HPDE6-E6E7 (cell line): ENCODE measurements around the gene RPL5.

Experiments used
- DNase-seq: peaks from one replicate; pipeline ENCODE4 v3.0.0; 2011; ENCODE audit warnings: missing footprints; ENCODE audit errors: extremely low spot score

Gene RPL5

DNA sequence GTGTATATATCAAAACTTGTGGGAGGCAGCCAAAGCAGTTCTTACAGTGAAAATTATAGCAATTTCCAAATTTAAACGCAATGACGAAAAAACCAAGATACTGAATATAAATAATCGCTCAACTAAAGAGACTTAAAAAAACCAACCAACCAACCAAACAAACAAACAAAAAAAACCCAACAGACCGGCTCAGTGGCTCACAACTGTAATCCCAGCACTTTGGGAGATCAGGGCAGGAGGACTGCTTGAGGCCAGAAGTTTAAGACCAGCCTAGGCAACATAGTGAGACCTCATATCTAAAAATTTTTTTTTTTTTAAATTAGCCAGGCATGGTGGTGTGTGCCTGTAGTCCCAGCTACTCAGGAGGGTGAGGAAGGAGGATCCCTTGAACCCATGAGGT is 23.4 kb downstream of the RPL5 start:
- DNase-seq = no peak

DNA sequence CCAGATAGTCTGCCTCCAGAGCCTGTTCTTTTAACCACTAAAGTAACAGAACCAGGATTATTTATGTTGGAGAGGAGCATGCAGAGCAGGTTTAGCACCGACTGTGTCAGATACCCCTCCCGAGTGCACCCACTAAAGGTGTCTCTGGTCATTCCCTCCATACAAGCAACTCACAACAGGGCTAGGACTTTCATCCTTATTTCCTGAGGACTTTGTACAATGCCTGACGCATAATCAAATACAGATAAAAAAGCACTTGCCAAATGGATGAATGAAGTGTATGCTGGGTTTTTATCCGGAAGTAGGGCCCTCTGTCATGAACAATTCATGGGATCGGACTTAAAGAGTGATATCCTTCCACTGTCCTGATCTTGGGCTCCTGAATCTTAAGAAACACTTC is 26.0 kb downstream of the RPL5 start:
- no peak for DNase-seq

DNA sequence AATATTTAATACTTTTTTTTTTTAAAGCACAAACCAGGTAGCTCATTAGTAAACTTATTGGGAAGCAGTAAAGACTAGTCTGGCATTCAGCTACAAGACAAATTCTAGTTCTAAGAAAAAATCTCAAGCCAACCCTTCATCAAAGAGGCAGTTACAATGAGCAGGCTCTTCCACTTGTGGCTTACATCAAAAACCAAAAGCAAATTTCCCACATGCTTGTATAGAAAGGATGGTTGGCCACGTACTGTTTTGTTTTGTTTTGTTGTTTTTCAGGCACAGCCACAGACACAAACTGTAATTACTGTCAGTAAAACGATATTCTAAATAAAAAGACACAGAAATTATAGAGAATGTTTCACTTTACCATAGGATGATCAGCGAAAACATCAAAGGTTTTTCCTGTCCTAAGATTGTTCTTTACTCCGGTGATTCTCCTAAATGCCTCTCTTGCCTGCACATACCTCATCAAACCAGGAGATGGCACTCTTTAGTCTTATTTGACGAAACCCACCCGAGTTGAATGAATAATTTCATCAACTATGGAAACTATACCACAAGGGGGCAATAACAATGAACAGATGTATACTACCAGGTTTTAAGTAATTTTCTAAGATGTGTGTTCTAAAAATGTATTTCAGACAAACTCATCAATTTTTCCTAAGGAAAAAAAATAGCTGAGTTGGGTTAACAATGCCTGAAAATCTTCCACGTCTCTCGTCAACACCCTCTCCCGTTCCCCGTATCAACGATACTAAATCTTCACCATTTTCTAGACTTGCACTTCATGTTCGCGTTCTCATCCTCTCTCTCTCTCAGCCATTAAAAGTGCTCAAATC is 26.9 kb downstream of the RPL5 start:
- DNase-seq = peak; percentile 67

DNA sequence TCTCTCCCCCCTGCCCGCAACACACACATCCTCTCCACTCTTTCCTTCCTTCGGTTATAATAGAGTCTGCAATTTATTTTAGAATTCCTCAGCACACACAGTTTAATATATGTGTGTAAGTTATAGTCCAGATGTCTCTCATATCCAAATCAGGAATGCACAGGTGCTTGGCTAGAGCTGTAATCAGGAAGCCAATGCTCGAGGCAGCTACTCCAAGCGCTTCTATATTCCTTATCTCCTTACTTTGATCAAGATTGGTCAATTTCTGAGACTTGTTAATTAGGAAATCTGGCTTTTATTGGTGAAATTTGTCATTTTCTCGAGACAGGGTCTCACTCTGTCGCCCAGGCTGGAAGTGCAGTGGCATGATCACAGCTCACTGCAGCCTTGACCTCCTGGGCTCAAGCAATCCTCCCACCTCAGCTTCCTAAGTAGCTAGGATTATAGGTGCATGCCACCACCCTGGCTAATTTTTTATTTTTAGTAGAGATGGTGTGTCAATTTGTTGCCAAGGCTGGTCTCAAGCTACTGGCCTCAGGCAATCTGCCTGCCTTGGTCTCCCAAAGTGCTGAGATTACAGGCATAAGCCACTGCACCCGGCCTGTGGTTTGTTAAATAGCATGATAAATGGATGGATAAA is 27.7 kb downstream of the RPL5 start:
- no peak for DNase-seq

DNA sequence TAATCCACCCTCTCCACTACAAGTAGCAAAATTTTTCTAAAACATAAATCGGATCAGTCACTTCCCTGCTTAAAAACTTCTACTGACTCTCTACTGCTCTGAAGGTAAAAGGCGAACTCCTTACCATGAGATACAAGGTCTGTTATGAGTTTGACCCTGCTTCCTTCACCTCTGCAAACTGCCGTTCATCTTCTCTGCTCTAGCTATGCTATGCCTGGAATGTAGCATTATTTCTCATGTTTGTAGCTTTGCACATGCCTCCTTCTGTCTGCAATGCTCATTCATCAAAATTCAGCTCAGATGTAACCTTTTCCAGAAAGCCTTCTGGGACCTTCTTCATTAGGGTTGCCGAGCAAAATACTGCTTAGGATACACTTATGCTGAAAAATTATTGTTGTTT is 30.8 kb downstream of the RPL5 start:
- DNase-seq = no peak

DNA sequence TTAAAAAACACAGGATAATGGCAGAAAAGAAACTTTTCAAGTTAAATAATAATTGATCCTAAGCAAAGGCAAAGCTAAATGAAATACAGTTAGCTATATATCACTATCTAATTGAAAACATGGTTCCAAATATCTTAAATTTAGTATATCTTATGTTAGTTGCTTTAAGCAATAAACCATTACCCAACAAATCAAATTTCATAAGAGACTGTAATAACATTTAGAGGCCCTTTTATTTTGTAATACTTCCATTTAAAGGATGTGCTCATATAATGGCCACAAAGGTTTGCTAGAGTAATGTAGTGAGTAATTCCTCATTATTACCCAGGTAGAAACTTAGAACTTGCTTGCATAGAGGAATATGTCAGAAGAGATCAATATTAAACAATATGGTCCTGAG is 32.3 kb downstream of the RPL5 start:
- DNase-seq = no peak

DNA sequence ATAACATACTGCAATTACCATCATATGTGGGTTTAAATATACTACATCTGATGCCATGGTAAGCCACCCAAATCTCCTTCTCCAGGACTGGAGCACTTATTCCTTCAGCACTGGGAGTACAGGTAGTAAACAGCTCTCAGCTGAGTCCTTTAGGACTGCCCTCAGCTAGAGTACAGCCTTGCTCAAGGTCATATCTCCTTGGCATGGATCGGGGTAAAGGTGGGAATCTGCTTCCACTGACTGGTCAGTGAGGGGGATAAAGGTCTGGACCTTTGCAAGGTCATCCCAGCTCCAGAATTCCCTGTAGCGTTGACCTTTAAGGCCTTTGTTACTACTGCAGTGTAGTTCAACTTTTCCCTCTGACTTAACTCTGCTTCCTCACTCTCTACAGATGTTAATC is 38.8 kb downstream of the RPL5 start:
- DNase-seq = no peak

DNA sequence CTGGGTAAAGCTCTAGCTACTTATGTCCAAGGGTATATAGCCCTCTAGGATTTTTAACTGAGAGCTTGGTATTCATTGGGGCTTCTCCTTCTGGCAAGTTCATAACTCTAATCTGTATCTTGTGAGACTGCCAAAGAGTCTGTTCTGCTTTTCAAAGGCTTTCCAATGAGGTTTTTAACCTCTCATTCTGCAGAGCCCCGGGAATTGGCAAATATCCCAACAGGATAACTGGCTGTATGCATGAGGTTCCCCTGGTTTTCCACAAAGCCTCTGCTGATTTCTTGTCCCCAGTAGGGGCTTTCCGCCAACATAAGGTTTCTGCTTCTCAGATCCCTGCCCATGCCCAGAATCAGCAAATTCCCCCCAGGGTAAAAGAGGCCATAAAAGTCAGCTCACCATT is 40.9 kb downstream of the RPL5 start:
- no peak for DNase-seq

DNA sequence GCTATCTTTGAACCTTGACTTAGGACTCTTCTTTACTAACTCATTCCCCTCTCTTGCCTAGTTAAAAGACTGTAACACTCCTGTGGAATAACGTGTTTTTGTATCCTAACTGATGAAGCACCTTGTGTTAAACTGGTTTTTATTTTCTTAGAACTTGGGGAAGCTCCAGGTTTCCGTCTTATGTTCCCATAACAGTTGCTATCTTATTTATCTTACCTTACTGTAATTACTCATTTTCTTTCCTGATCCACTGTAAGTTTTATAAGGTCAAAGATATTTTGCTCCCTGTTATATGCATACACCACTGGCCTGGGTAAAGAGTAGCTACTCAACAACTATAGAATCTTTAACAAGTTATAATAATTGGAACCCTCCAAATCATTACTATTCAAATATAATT is 43.1 kb downstream of the RPL5 start:
- DNase-seq = no peak

DNA sequence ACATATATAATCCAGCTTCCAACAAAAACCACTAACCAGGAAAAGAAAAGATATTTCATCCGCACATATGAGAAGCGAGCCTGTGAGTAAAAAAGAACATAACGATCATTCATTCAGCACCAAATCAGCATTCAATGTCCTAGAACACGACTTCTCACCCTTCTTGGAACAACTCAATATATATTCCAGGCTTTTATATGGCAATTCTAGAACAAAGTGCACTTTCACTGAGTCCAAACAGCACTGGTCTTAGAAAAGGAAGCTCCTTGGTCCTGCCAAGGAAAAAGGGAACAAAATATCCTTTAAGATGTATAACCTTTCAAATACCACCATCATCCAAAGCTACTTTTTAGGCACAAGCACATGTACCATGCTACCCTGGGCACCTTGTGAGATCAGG is 44.5 kb downstream of the RPL5 start:
- no peak for DNase-seq

DNA sequence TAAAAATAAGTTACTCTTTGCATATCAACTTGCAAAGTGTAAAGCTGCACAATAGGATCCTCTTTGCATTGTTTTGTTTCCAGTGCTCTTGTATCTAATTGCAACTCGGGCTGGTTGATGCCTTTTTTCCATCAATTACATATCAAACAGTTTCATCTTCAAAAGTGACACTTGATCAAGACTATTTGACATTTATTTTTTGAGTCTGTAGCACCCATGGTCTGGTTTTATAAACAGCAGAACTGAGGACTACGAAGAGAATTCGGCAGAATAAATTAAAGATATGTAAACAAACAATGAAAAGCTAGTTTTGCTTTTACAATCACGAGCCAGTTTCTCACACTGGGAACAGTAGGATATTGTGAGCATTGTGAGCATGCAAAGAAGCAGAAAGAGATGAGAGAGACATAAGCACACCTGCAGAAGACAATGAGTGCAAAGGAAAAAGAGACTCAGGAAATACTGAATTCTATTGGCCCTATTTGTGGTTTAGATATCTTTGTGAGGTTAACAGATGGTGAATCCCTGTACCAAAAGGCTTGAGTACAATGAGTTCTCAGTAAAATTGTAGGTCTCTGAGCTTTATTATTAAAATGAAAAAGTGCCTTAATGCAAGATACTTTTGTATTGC is 45.4 kb downstream of the RPL5 start:
- no peak for DNase-seq

DNA sequence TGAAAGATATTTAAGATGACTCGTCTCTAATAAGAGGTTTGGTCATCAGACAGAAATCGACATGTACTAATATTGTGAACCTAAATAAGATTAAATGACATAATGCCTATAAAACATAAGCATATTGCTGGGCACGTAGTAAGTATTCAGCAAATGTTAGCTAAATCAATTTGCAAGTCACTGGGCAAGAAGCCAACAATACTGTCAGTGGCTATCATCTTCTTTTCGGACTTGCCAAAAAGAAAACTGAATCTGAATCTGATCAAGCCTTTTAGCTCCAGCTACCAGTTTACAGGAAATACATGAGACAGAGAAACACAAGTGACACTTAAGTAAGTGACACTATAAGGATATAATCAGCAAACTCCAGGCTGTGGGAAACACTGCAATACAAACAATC is 46.0 kb downstream of the RPL5 start:
- DNase-seq = no peak

DNA sequence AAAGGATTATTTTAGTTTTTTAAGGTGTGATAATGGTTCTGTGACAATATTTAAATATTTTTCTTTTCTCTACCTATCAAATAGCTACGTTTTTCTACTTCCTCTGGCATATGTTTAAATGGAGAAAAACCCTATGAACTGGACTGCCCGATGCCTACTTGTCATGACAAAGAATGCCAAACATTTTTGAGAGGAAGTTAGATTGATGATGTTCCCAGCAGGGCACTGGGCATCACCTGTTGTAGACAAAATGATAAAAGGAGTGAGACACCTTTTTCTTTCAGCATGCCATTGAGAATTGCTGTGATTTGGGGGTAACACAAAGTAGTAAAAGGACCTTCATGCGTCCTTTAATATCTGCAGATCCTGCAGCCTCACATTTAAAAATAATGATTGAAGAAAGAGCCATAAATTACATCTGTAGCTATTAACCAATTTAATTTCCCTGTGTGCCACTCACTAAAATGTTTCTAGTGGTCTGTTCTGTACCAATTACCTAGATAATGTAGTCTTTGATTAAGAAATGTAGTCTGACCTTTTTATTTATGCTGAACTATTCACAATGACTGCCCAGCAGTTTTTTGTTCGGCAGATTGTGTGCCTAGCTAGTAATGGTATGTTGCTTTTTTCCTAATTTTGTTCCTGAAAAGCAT is 47.6 kb downstream of the RPL5 start:
- DNase-seq = no peak

DNA sequence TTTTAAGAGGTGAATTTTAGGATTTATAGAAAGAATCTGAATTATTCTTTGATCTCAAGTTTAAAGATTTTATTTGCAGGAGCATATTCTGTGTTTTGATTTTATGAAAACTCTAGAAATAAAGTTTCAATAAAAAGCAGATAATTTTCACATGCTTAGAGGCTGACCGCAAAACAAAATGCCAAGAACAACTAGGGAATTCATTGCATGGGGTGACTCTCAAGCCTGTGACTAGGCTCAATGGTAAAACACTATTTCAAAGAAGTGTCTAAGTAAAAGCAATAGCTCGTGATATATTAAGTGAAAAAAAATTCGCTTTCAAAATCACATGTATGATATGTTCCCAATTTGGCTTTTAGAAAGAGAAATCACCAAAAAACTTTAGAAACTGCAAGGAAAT is 49.6 kb downstream of the RPL5 start:
- no peak for DNase-seq

DNA sequence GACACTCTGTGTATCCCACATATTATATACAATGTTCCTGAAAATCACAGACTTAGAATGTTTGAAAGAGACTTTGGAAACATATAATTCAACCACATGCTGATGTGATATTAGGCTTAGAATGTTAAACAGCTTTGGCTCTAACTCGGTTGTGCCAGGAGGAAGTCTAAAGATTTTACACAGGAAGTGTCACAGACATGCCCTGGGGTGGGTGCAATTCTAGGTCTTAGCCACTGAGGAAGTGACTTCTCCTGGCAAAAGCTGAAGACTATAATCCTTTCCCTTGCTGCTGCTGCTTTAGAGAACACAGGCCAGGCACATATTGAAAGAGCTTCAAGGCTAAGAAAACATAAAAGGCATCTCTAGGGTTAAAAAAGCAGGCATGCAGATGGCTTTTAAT is 51.0 kb downstream of the RPL5 start:
- DNase-seq = no peak

DNA sequence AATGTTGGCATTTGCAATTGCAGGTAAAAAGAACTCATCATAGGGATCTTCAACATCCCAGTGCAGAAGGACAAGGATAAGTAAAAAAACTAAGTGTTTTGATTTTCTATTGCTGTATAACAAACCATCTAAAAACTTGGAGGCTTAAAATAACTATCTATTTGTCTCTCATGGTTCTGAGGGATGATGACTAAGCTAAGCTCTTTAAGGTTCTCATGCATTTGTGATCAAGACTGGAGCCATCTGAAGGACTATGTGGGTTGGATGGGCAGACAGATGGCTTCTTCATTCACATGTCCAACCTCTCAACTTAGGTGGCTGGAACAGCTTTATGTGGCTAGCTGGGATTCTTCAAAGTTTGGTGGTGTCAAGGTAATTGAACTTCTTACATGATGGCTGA is 51.5 kb downstream of the RPL5 start:
- no peak for DNase-seq

DNA sequence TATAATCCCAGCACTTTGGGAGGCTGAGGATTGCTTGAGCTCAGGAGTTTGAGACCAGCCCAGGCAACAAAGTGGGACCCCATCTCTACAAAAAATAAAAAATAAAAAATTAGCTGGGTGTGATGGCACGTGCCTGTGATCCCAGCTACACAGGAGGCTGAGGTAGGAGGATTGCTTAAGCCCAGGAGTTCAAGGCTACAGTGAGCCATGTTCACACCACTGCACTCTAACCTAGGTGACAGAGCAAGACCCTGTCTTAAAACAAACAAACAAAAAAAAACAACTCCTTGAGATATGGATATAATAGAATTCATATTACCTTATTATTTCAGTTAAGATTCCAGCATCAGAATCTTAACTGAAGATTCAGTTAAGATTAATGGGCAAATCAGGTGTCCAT is 52.4 kb downstream of the RPL5 start:
- no peak for DNase-seq

DNA sequence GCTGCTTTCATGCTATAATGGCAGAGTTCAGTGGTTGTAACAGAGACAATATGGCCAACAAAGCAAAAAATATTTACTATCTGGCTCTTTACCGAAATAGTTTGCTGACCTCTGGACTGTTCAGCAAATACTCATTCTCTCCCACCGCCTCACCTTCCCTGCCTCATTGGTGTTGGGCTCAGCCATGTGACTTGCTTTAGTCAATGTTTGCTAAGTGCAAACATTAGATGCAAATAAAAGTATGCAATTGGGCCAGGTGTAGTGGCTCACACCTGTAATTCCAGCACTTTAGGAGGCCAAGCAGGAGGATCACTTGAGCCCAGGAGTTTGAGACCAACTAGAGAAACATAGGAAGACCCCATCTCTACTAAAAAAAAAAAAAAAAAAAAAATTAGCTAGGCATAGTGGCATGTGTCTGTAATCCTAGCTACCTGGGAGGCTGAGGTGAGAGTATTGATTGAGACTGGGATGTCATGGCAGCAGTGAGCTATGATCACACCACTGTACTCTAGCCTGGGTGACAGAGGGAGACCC is 55.1 kb downstream of the RPL5 start:
- no peak for DNase-seq

DNA sequence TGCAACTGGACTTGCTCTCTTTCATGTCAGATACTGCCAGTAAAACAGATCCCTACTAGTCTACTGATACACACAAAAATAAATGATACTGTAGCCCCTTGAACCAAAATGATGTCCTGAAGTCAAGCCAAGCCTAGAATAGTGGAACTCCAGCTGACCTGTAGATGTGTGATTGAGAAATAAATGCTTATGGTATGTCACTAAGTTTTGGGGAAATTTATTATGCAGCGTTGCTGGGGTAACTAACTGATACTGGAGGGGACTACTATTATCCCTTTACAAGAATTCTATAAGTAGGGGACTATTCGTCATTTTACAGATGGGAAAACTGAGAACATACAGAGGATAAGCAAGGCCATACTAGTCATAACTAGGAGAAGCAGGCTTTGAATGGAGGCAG is 55.6 kb downstream of the RPL5 start:
- DNase-seq = no peak
